Sigmoid colon (tissue), 4 donors: ENCODE measurements around the gene INTS2.

Source experiments
- POLR2A ChIP-seq, 2 donors: fragments of 450-650 bp; IDR thresholded peaks; one replicate each; pipeline ENCODE4 v1.6.1; 2016; ENCODE audit warnings: antibody characterized with exemption in 2 of 2, mild to moderate bottlenecking in 2 of 2, moderate library complexity in 2 of 2
- POLR2AphosphoS5 ChIP-seq, 4 donors: sonication (generic); formaldehyde crosslinking; IDR thresholded peaks; one replicate each; pipeline ENCODE4 v1.6.1; 2017; ENCODE audit warnings: antibody characterized with exemption in 4 of 4

GRCh38 chr17:61878520-61878919 lies 49.3 kb downstream of the INTS2 start:
- TF ChIP-seq POLR2A (IDR thresholded peaks at IDR 0.05) (no peak), POLR2AphosphoS5 (IDR thresholded peaks at IDR 0.05) (no peak)
